ENCODE results near the gene MUC2.

The MUC2 gene

GRCh38 chr11:1120532-1121330 is 46.1 kb downstream of the MUC2 start:
- TF ChIP-seq CTCF (IDR thresholded peaks at IDR 0.05; ENCODE audit: low read depth, low read length): no peak
- DNase-seq (ENCODE audit: extremely low read depth, low read depth): no peak

GRCh38 chr11:1121331-1121812 is 46.7 kb downstream of the MUC2 start:
- no peak for TF ChIP-seq CTCF (IDR thresholded peaks at IDR 0.05; ENCODE audit: low read depth, low read length)
- DNase-seq (ENCODE audit: extremely low read depth, low read depth): no peak

- no peak for TF ChIP-seq CTCF (IDR thresholded peaks at IDR 0.05; ENCODE audit: low read depth, low read length)
- no peak for DNase-seq (ENCODE audit: extremely low read depth, low read depth)
These were observed 47.4 kb downstream of the MUC2 start for GRCh38 chr11:1121813-1122663.

- no peak for TF ChIP-seq CTCF (IDR thresholded peaks at IDR 0.05; ENCODE audit: low read depth, low read length)
These were observed 48.0 kb downstream of the MUC2 start for GRCh38 chr11:1122664-1123002.

GRCh38 chr11:1123970-1124369 is 49.3 kb downstream of the MUC2 start:
- DNase-seq (ENCODE audit: extremely low read depth, low read depth): no peak
- TF ChIP-seq CTCF (IDR thresholded peaks at IDR 0.05; ENCODE audit: low read depth, low read length): no peak

More at GRCh38 chr11:1122664-1123002, 48.0 kb downstream of the MUC2 start:
- DNase-seq (ENCODE audit: extremely low read depth, low read depth): no peak

Measured in AG09319 (cell line).